Right atrium auricular region (tissue), 2 donors: ENCODE measurements around the gene GALNT4. TPM values are rescaled to one million over a fixed set of nuclear protein-coding genes. Genes with fewer than 3 reads are reported as not detected.

Experiments used
- DNase-seq: peaks from one replicate; pipeline ENCODE4 v3.0.0-alpha.2; 2019; ENCODE audit warnings: low spot score
- H3K27ac ChIP-seq, 2 donors: fragments of 200-600 bp; sonication (generic); 1 replicate in 1 of 2; 2 replicates in 1 of 2; pipeline ENCODE4 v1.5.1; 2016 to 2019
- H3K27me3 ChIP-seq, 2 donors: fragments of 200-600 bp; sonication (generic); one replicate each; pipeline versions ENCODE4 v1.5.1 to v1.6.0; 2017 to 2019
- H3K36me3 ChIP-seq: fragments of 200-600 bp; sonication (generic); one replicate; pipeline ENCODE4 v1.5.1; 2016
- H3K4me1 ChIP-seq, 2 donors: fragments of 200-600 bp; sonication (generic); one replicate each; pipeline versions ENCODE4 v1.5.1 to v1.6.0; 2017 to 2019
- H3K4me3 ChIP-seq, 2 donors: fragments of 200-600 bp; sonication (generic); 1 replicate in 1 of 2; 2 replicates in 1 of 2; pipeline ENCODE4 v1.5.1; 2017 to 2019; ENCODE audit warnings: mild to moderate bottlenecking in 1 of 2, moderate library complexity in 1 of 2
- H3K9me3 ChIP-seq, 2 donors: fragments of 200-600 bp; sonication (generic); one replicate each; pipeline ENCODE4 v1.5.1; 2019
- total RNA-seq, 2 donors: library from RNA; depleted of rRNA; stranded (reverse); fragments of >200 nt; gene quantifications; one replicate each; pipeline ENCODE4 v1.1.0, GENCODE V29; 2016
- TF ChIP-seq, protein P1 (sequence below), 2 donors: fragments of 200-600 bp; sonication (generic); IDR thresholded peaks; one replicate each; pipeline ENCODE4 v1.5.1; 2019; ENCODE audit warnings: antibody characterized with exemption in 2 of 2

Gene GALNT4
- total RNA-seq, 2 donors from 2014 or later: 3.8 to 4.7 TPM

DNA sequence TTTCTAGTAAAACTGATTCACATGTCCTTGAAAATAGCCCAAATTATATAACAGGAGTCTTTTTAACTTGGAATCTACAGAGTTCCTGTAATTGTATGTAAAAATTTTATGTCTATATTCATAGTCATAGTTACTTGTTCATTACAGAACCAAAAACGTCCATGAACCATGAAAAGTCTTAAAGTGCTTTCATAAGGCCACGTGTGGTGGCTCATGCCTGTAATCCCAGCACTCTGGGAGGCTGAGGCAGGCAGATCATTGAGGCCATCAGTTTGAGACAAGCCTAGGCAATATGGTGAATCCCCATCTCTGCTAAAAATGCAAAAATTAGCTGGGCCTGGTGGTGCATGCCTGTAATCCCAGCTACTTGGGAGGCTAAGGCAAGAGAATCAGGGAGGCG lies 48.4 kb downstream of the GALNT4 start:
- TF ChIP-seq, protein P1, sequence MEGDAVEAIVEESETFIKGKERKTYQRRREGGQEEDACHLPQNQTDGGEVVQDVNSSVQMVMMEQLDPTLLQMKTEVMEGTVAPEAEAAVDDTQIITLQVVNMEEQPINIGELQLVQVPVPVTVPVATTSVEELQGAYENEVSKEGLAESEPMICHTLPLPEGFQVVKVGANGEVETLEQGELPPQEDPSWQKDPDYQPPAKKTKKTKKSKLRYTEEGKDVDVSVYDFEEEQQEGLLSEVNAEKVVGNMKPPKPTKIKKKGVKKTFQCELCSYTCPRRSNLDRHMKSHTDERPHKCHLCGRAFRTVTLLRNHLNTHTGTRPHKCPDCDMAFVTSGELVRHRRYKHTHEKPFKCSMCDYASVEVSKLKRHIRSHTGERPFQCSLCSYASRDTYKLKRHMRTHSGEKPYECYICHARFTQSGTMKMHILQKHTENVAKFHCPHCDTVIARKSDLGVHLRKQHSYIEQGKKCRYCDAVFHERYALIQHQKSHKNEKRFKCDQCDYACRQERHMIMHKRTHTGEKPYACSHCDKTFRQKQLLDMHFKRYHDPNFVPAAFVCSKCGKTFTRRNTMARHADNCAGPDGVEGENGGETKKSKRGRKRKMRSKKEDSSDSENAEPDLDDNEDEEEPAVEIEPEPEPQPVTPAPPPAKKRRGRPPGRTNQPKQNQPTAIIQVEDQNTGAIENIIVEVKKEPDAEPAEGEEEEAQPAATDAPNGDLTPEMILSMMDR (IDR thresholded peaks at IDR 0.05): no peak
- no peaks in the 10 kb centered on the region for H3K36me3 ChIP-seq
- no peak overlapping the region for H3K4me3 ChIP-seq
- DNase-seq: no peak
- H3K9me3 ChIP-seq: no peaks in the 10 kb centered on the region
- no peak overlapping the region for H3K27ac ChIP-seq
- peaks cover 0 to 2% of the 10 kb centered on the region in 2 donors for H3K4me1 ChIP-seq
- H3K27me3 ChIP-seq: no peaks in the 10 kb centered on the region

DNA sequence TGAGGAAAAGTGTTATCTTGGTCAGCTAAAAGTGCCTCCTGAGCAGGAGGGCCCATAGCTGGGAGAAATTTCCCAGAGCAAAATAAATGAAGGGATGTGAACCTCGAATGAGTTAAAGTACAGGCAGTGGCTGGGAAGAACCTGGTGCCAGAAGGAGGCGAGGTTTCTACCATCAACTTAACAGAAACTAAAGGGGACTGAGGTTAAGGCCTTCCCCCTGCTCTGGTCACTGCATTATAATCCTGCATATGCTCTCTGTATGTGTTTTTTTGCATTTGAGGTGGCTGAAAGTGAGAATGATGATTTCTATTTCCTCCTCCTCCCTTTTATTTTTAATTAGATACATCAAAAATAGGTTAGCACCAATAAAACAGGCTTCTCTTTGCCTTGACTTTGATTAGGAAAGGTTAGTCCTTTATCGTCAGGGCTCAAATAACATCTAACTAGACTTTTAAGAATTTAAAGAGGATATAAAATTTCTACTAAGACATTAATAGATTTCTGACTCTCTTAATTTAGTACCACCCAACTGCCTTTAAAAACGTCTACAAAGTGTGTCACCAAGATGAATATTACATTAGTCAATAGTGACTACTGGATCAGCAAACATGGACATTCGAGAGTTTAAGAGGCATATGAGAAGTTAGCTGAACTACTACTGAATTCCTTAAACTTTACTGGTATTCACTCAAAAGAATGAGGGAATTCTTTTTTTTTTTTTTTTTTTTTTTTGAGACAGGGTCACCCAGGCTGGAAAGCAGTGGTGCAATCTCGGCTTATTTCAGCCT lies 49.2 kb downstream of the GALNT4 start:
- TF ChIP-seq, protein P1 (IDR thresholded peaks at IDR 0.05): no peak
- Histone ChIP-seq H3K4me3 (no peak overlapping the region), H3K9me3 (no peaks in the 10 kb centered on the region), H3K36me3 (no peaks in the 10 kb centered on the region), H3K27ac (no peak overlapping the region), H3K4me1 (no peaks in the 10 kb centered on the region), H3K27me3 (no peaks in the 10 kb centered on the region)
- no peak for DNase-seq

DNA sequence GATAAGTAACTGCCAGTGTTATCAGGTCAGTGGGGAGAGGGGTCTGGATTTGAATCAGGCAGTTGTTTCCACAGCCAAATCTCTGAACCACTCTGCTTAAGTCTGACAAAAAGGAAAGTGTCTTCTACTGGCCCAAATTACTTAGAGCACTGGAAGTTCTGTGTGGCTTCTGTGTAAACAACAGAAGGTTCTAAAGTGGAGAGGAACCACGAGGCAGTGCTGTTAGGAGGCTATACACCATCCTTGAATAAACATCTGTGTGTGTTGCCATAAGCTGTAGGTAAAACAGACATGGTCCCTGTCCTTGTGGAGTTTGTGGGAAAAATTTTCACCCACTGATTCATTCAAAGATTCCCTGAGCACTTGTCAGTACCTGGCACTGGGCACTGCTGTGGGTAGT lies 50.0 kb downstream of the GALNT4 start:
- H3K36me3 ChIP-seq: no peaks in the 10 kb centered on the region
- DNase-seq: no peak
- H3K4me3 ChIP-seq: no peak overlapping the region
- no peaks in the 10 kb centered on the region for H3K9me3 ChIP-seq
- no peak overlapping the region for H3K27ac ChIP-seq
- H3K27me3 ChIP-seq: no peaks in the 10 kb centered on the region
- H3K4me1 ChIP-seq: no peaks in the 10 kb centered on the region
- TF ChIP-seq, protein P1 (IDR thresholded peaks at IDR 0.05): no peak

Other genes starting within 250 kb of the GALNT4 start
- 10 to 100 TPM; 25.7 to 54.1 TPM for gene DUSP6, start 172.3 kb downstream of the GALNT4 start, total RNA-seq
- 10 to 100 TPM in 1 of 2 donors, 1 to 10 TPM in 1; 9.8 to 10.6 TPM for gene POC1B, start 1.3 kb upstream of the GALNT4 start, total RNA-seq
- 10 to 100 TPM; 14.9 to 18.5 TPM for gene ATP2B1, start 184.0 kb upstream of the GALNT4 start, total RNA-seq